Left kidney (tissue), 2 donors: ENCODE data around the gene PDIA3. TPM values are rescaled to one million over a fixed set of nuclear protein-coding genes. Genes with fewer than 3 reads are reported as not detected.
A peak's percentile ranks its signal among the peaks of the same experiment; 100 is the strongest.
"Not testable (repeated sequence)": the region's sequence is repeated elsewhere in the genome, so short reads cannot be mapped to it uniquely, and the experiment has no call there.

Experiments used
- DNase-seq: peaks from one replicate; pipeline ENCODE4 v3.0.0-alpha.2; 2013
- polyA plus RNA-seq: library from polyadenylated mRNA; unstranded; fragments of 120-200 nt; gene quantifications from one replicate; pipeline ENCODE4 v1.2.1, GENCODE V29; 2013; ENCODE audit not compliant: insufficient read length

Gene PDIA3
- polyA plus RNA-seq, 1 donor, result 569 TPM

- DNase-seq, result no peak
Observed at GRCh38 chr15:43775411-43775965, 29.2 kb downstream of the PDIA3 start.

DNA sequence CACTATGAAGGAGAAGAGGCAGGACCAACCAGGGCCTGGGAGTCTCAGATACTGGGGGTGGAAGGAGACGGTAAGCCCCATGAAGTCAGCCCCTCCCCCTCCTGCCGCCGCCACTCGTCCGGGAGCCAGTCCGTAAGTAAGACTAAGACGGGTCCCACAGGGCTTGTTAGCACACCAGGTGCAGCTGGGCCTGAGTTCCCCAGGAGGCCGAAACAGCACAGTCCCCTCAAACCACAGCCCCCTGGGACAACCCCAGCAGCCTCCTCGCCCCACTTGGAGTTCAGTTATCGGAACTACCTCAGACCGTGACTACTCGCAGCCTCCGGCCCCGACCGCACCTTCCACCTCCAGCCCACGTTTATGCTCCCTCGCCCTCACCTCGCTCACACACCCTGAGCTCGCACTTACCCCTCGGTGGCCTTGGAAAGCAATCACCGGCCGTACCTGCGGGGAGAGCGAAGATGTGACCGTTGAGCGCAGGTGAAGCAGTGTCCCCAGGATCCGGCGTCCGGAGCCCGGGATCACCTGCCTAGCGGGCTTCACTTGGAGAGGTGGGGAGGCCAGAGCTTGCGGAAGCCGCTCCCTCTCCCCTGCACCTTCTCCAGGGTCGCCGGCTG lies 30.0 kb downstream of the PDIA3 start:
- no peak for DNase-seq

GRCh38 chr15:43776718-43777266 lies 30.6 kb downstream of the PDIA3 start, which contains the start of gene ELL3:
TSS of gene ELL3 (minus strand) at chr15:43776966. CDS start at chr15:43776901, 65 bp downstream.
- DNase-seq, result no peak

GRCh38 chr15:43777267-43777914 lies 31.2 kb downstream of the PDIA3 start:
- DNase-seq, result no peak

DNA sequence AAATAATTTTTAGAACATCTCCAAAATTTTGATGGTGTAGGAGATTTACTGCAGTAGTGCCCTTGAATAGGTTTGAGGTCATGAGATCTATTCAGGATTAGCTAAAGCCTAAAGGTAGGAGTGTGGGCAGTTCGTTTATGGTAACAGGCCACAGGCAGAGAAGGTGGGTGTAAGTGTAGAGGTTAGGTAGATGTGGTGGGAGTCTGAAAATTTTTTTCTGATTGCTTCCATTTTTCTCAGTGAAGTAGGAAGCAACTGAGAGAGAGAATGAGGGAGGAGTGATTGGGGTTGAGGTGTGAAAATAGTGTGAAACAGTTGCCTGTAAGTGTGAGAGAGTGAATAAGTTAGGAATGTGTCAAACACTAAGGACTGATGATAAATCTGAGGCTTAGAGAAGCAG lies 32.8 kb downstream of the PDIA3 start:
- no peak for DNase-seq

DNA sequence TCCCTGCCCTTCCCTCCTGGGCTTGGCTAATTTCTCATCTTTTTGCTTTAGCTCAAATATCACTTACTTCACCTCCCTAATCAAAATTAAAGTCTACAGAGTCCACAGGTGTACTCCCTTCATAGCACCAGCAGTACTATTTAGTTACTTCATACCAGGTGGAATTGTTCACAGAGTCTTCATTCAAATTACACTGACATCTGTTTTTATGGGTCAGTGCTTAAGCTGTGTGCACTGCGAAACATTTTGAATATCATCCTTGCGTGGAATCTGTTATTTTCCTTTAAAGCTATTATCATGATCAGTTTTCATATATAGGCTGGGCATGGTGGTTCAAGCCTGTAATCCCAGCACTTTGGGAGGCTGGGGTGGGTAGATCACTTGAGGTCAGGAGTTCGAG lies 43.2 kb downstream of the PDIA3 start:
- no peak for DNase-seq

GRCh38 chr15:43791993-43792760 lies 45.9 kb downstream of the PDIA3 start, which contains the start of gene SERF2:
TSS of gene SERF2 (plus strand) at chr15:43792320. CDS start at chr15:43792377, 57 bp downstream.
- peak; percentile 99 for DNase-seq

- no peak for DNase-seq
Observed at GRCh38 chr15:43792761-43793476, 46.7 kb downstream of the PDIA3 start.

- DNase-seq, result no peak
Observed at GRCh38 chr15:43793647-43794046, 47.4 kb downstream of the PDIA3 start.

GRCh38 chr15:43794269-43795037 lies 48.2 kb downstream of the PDIA3 start:
- no peak for DNase-seq

GRCh38 chr15:43795197-43795596 lies 49.0 kb downstream of the PDIA3 start:
- DNase-seq, result no peak

GRCh38 chr15:43795997-43796396 lies 49.8 kb downstream of the PDIA3 start:
- DNase-seq, result no peak

DNA sequence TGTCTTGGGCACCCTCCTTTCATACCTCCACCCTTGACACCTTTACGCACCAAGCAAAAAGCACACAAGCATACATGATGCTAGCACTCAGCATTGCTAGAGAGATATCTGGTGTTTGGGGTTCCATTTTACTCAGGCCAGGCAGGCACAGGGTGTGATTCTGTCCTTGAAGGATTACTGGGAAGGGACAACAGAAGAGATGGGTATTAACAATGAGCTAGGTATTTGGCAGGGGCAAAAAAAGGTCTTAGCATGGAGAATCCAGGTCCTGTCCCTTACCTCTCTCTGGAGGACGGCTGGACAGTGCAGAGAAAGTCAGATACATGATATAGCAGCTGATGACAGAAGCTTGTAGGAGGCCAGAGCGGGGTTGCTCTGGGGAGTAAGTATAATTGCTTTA lies 50.3 kb downstream of the PDIA3 start:
- DNase-seq, result no peak

- DNase-seq, result no peak
Observed at GRCh38 chr15:43799209-43799944, 53.1 kb downstream of the PDIA3 start.

GRCh38 chr15:43799945-43800285 lies 53.7 kb downstream of the PDIA3 start, which contains the start of gene SERINC4:
TSS of gene SERINC4 (minus strand) at chr15:43800220. CDS start at chr15:43799986, 234 bp downstream.
- DNase-seq, result no peak

DNA sequence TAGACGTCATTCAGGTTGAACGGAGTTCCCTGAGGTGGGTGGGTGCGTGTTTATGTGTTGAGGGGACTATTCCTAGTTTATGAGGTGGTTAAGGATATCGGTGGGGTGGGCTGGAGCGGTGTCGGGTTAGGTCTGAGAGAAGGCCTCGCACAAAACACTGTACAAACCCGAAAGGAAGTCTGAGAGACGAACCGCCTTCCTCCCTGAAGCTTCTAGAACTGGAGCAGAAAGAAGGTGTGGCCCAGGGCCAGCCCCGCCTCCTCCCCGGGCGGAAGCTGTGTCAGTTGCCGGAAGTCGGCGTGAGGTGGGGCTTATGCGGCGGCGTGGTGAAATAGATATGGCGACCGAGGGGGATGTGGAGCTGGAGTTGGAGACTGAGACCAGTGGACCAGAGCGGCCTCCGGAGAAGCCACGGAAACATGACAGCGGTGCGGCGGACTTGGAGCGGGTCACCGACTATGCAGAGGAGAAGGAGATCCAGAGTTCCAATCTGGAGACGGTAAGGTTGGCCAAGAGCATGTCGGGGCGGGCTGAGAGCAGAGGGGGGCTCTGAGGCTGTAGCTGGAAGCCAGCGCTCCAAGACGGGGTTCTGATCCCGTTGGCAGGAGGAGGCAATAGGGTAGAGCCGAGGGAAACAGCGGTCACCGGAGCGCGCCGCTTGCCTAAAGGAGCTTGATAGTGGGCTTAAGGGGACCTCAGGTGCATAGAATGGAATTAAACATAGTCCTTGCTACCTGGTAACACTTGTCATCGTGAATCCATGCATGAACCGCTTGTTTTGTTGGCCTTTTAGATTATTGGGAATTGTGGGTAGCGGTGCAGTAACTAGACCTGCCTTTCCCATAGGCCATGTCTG lies 54.3 kb downstream of the PDIA3 start, which contains the start of gene HYPK:
TSS of gene HYPK (plus strand) at position 314 of the 856 bp plus-strand sequence. CDS start at position 338, 24 bp downstream.
- DNase-seq, result peak; percentile 90

DNA sequence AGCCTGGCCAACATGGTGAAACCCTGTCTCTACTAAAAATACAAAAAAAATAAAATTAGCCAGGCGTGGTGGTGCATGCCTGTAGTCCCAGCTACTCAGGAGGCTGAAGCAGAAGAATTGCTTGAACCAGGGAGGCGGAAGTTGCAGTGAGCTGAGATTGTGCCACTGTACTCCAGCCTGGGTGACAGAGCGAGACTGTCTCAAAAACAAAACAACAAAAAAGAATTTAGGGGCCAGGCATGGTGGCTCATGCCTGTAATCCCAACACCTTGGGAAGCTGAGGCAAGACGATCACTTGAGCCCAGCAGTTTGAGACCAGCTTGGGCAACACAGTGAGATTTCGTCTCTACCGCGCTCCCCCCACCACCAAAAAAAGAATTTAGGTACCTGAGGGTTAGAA lies 56.4 kb downstream of the PDIA3 start:
- not testable (repeated sequence) for DNase-seq

GRCh38 chr15:43808435-43808950 lies 62.3 kb downstream of the PDIA3 start:
- no peak for DNase-seq
